SK-N-MC (cell line): ENCODE data around the gene S100A7A.

ENCODE experiments used
- EZH2 ChIP-seq: fragments of 200-600 bp; sonication (generic); IDR thresholded peaks from one replicate; pipeline ENCODE4 v1.6.1; 2017; ENCODE audit warnings: antibody characterized with exemption
- POLR2AphosphoS5 ChIP-seq: IDR thresholded peaks from 2 replicates; pipeline ENCODE4 v1.6.1; 2012; ENCODE audit warnings: mild to moderate bottlenecking, low read depth, low read length, borderline replicate concordance

- no peak for TF ChIP-seq EZH2
- no peak for TF ChIP-seq POLR2AphosphoS5
These were observed 12.8 kb upstream of the S100A7A start for GRCh38 chr1:153403421-153404085.
